Measurements from ENCODE around the gene HIP1.
"Not testable (repeated sequence)": the region's sequence is repeated elsewhere in the genome, so short reads cannot be mapped to it uniquely, and the experiment has no call there.

HIP1 gene

GRCh38 chr7:75694638-75695399 is 43.9 kb downstream of the HIP1 start:
- no peak for ATAC-seq (replicated peaks)
- peaks cover 8% of the 10 kb centered on the region for H3K36me3 Mint-ChIP-seq (ENCODE audit: insufficient read depth)
- H3K9me3 Mint-ChIP-seq: no peaks in the 10 kb centered on the region
- H3K4me3 Mint-ChIP-seq: no peak overlapping the region
- DNase-seq: no peak
- peaks cover 3 to 4% of the 10 kb centered on the region in 2 donors for H3K4me1 Mint-ChIP-seq (ENCODE audit: low read depth in 2 of 2)
- no peak overlapping the region for H3K27ac Mint-ChIP-seq
- H3K27me3 Mint-ChIP-seq: no peaks in the 10 kb centered on the region

- H3K27ac Mint-ChIP-seq; H3K36me3 Mint-ChIP-seq (ENCODE audit: insufficient read depth); ATAC-seq (replicated peaks); H3K27me3 Mint-ChIP-seq; H3K9me3 Mint-ChIP-seq; H3K4me3 Mint-ChIP-seq; H3K4me1 Mint-ChIP-seq (ENCODE audit: low read depth in 2 of 2); DNase-seq: not testable (repeated sequence)
These were observed 45.1 kb downstream of the HIP1 start for GRCh38 chr7:75693668-75694067.

DNA sequence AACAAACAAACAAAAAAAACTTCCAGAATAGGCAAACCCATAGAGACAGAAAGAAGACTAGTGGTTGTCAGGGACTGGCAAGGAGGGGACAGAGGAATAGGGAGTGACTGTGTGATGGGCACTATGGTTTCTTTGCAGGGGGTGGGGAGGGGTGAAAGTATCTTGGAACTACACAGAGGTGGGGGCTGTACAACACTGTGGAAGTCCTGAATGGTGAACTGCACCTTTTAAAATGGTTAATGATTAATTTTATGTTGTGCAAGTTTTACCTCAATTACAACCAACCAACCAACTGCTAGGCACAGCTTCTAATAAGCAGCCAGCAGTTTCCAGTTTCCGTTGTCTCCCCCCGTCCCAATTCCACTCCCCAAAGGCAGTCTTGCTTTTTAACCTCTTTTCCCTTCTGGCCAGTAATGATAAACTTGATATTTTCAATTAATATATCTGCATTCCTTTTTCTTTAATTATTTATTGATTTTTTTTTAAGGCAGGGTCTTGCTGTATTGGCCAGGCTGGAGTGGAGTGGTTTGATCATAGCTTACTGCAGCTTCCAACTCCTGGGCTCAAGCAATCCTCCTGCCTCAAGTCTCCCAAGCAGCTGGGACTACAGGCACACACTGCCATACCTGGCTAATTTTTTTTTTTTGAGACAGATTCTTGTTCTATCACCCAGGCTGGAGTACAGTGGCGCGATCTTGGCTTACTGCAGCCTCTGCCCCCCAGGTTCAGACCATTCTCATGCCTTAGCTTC is 46.8 kb downstream of the HIP1 start:
- Mint-ChIP-seq H3K9me3 (no peaks in the 10 kb centered on the region), H3K36me3 (ENCODE audit: insufficient read depth) (peaks cover 4% of the 10 kb centered on the region), H3K27ac (no peak overlapping the region), H3K4me1 (ENCODE audit: low read depth in 2 of 2) (peaks cover 6 to 9% of the 10 kb centered on the region in 2 donors), H3K4me3 (no peak overlapping the region), H3K27me3 (no peaks in the 10 kb centered on the region)
- no peak for DNase-seq
- ATAC-seq (replicated peaks): no peak

- H3K36me3 Mint-ChIP-seq (ENCODE audit: insufficient read depth): peaks cover 5% of the 10 kb centered on the region
- peaks cover 6 to 9% of the 10 kb centered on the region in 2 donors for H3K4me1 Mint-ChIP-seq (ENCODE audit: low read depth in 2 of 2)
- ATAC-seq (replicated peaks) (no peak), DNase-seq (no peak)
- no peaks in the 10 kb centered on the region for H3K9me3 Mint-ChIP-seq
- H3K27me3 Mint-ChIP-seq: no peaks in the 10 kb centered on the region
- H3K4me3 Mint-ChIP-seq: no peak overlapping the region
- H3K27ac Mint-ChIP-seq: no peak overlapping the region
These were observed 48.6 kb downstream of the HIP1 start for GRCh38 chr7:75690121-75690523.

- H3K27me3 Mint-ChIP-seq: no peaks in the 10 kb centered on the region
- H3K9me3 Mint-ChIP-seq: no peaks in the 10 kb centered on the region
- H3K4me3 Mint-ChIP-seq: no peak overlapping the region
- ATAC-seq (replicated peaks) (no peak), DNase-seq (no peak)
- H3K27ac Mint-ChIP-seq: no peak overlapping the region
- H3K4me1 Mint-ChIP-seq (ENCODE audit: low read depth in 2 of 2): peaks cover 6 to 9% of the 10 kb centered on the region in 2 donors
- peaks cover 5% of the 10 kb centered on the region for H3K36me3 Mint-ChIP-seq (ENCODE audit: insufficient read depth)
These were observed 49.3 kb downstream of the HIP1 start for GRCh38 chr7:75689246-75690099.

GRCh38 chr7:75688200-75689136 is 50.3 kb downstream of the HIP1 start:
- Mint-ChIP-seq H3K27me3 (no peaks in the 10 kb centered on the region), H3K4me1 (ENCODE audit: low read depth in 2 of 2) (peaks cover 6 to 9% of the 10 kb centered on the region in 2 donors), H3K4me3 (peak overlapping the region in 1 of 2 donors; percentile 37), H3K36me3 (ENCODE audit: insufficient read depth) (peaks cover 5% of the 10 kb centered on the region), H3K27ac (peak overlapping the region; percentile 67 to 77), H3K9me3 (no peaks in the 10 kb centered on the region)
- no peak for DNase-seq
- no peak for ATAC-seq (replicated peaks)

GRCh38 chr7:75687246-75688088 is 51.3 kb downstream of the HIP1 start:
- H3K27ac Mint-ChIP-seq: peak overlapping the region; percentile 67 to 77
- no peaks in the 10 kb centered on the region for H3K9me3 Mint-ChIP-seq
- ATAC-seq (replicated peaks) (no peak), DNase-seq (no peak)
- peaks cover 6 to 9% of the 10 kb centered on the region in 2 donors for H3K4me1 Mint-ChIP-seq (ENCODE audit: low read depth in 2 of 2)
- no peak overlapping the region for H3K4me3 Mint-ChIP-seq
- peaks cover 5% of the 10 kb centered on the region for H3K36me3 Mint-ChIP-seq (ENCODE audit: insufficient read depth)
- no peaks in the 10 kb centered on the region for H3K27me3 Mint-ChIP-seq

- H3K36me3 Mint-ChIP-seq (ENCODE audit: insufficient read depth): peaks cover 5% of the 10 kb centered on the region
- no peak overlapping the region for H3K27ac Mint-ChIP-seq
- H3K4me3 Mint-ChIP-seq: no peak overlapping the region
- DNase-seq (no peak), ATAC-seq (replicated peaks) (no peak)
- no peaks in the 10 kb centered on the region for H3K27me3 Mint-ChIP-seq
- no peaks in the 10 kb centered on the region for H3K9me3 Mint-ChIP-seq
- H3K4me1 Mint-ChIP-seq (ENCODE audit: low read depth in 2 of 2): peaks cover 7 to 9% of the 10 kb centered on the region in 2 donors
These were observed 52.2 kb downstream of the HIP1 start for GRCh38 chr7:75686551-75686950.

DNA sequence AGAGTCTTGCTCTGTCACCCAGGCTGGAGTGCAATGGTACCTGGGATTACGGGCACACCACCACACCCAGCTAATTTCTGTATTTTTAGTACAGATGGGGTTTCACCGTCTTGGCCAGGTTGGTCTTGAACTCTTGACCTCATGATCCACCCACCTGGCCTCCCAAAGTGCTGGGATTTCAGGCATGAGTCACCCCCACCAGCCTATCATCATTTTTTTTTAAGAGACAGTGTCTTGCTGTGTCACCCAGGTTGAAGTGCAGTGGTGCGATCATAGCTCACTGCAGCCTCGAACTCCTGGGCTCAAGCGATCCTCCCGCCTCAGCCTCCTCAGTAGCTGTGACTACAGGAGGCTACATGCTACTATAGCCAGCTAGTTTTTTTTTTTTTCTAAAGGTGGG is 56.7 kb downstream of the HIP1 start:
- not testable (repeated sequence) for DNase-seq, H3K9me3 Mint-ChIP-seq

GRCh38 chr7:75679060-75679459 is 59.7 kb downstream of the HIP1 start:
- no peak overlapping the region for H3K4me3 Mint-ChIP-seq
- peaks cover 0 to 2% of the 10 kb centered on the region in 2 donors for H3K4me1 Mint-ChIP-seq (ENCODE audit: low read depth in 2 of 2)
- ATAC-seq (replicated peaks) (no peak), DNase-seq (no peak)
- H3K9me3 Mint-ChIP-seq: no peaks in the 10 kb centered on the region
- no peaks in the 10 kb centered on the region for H3K36me3 Mint-ChIP-seq (ENCODE audit: insufficient read depth)
- no peaks in the 10 kb centered on the region for H3K27me3 Mint-ChIP-seq
- no peak overlapping the region for H3K27ac Mint-ChIP-seq

More for the DNA sequence above, 56.7 kb downstream of the HIP1 start:
- ATAC-seq (replicated peaks); H3K4me3 Mint-ChIP-seq; H3K27ac Mint-ChIP-seq; H3K4me1 Mint-ChIP-seq (ENCODE audit: low read depth in 2 of 2); H3K27me3 Mint-ChIP-seq; H3K36me3 Mint-ChIP-seq (ENCODE audit: insufficient read depth): not testable (repeated sequence)

- ATAC-seq (replicated peaks) (no peak), DNase-seq (no peak)
- Mint-ChIP-seq H3K27ac (peak overlapping the region in 1 of 2 donors; percentile 86), H3K9me3 (no peaks in the 10 kb centered on the region), H3K4me1 (ENCODE audit: low read depth in 2 of 2) (no peaks in the 10 kb centered on the region), H3K36me3 (ENCODE audit: insufficient read depth) (peaks cover 6% of the 10 kb centered on the region), H3K4me3 (no peak overlapping the region), H3K27me3 (no peaks in the 10 kb centered on the region)
These were observed 69.2 kb downstream of the HIP1 start for GRCh38 chr7:75669579-75669978.

GRCh38 chr7:75667938-75668337 is 70.8 kb downstream of the HIP1 start:
- H3K9me3 Mint-ChIP-seq: no peaks in the 10 kb centered on the region
- H3K27ac Mint-ChIP-seq: peak overlapping the region in 1 of 2 donors; percentile 31
- H3K4me3 Mint-ChIP-seq: no peak overlapping the region
- H3K27me3 Mint-ChIP-seq: no peaks in the 10 kb centered on the region
- H3K36me3 Mint-ChIP-seq (ENCODE audit: insufficient read depth): peaks cover 6% of the 10 kb centered on the region
- ATAC-seq (replicated peaks) (no peak), DNase-seq (no peak)
- H3K4me1 Mint-ChIP-seq (ENCODE audit: low read depth in 2 of 2): peaks cover 4 to 6% of the 10 kb centered on the region in 2 donors

All from effector memory CD8-positive, alpha-beta T cell (primary cell).